Left lung (tissue), 10 donors: ENCODE data around the gene RGS8. TPM values are rescaled to one million over a fixed set of nuclear protein-coding genes. Genes with fewer than 3 reads are reported as not detected.
"Not testable (repeated sequence)": the region's sequence is repeated elsewhere in the genome, so short reads cannot be mapped to it uniquely, and the experiment has no call there.

Experiments used
- ATAC-seq: fragments of 200-7000 bp; cut with Tn5 transposase; one replicate; pipeline ENCODE4 v1.9.1; 2020; ENCODE audit warnings: moderate library complexity
- DNase-seq, 4 donors: peaks; one replicate each; pipeline ENCODE4 v3.0.0-alpha.2; 2013 to 2020
- H3K27ac ChIP-seq, 2 donors: fragments of 200-600 bp; sonication (generic) in 1 of 2; one replicate each; pipeline versions ENCODE4 v1.5.0 to v1.8.0; 2020 to 2021
- H3K27me3 ChIP-seq, 2 donors: fragments of 200-600 bp; sonication (generic) in 1 of 2; one replicate each; pipeline versions ENCODE4 v1.5.0 to v1.8.0; 2020 to 2021
- H3K36me3 ChIP-seq, 2 donors: fragments of 200-600 bp; sonication (generic) in 1 of 2; one replicate each; pipeline versions ENCODE4 v1.5.0 to v1.8.0; 2020 to 2021
- H3K4me1 ChIP-seq, 2 donors: fragments of 200-600 bp; one replicate each; pipeline ENCODE4 v1.8.0; 2021
- H3K4me3 ChIP-seq, 2 donors: fragments of 200-600 bp; sonication (generic) in 1 of 2; one replicate each; pipeline versions ENCODE4 v1.5.0 to v1.8.0; 2020 to 2021; ENCODE audit warnings: mild to moderate bottlenecking in 1 of 2
- H3K9me3 ChIP-seq, 2 donors: fragments of 200-600 bp; sonication (generic) in 1 of 2; one replicate each; pipeline versions ENCODE4 v1.5.0 to v1.8.0; 2020 to 2021
- CTCF ChIP-seq, 2 donors: fragments of 200-600 bp; sonication (generic) in 1 of 2; IDR thresholded peaks; one replicate each; pipeline versions ENCODE4 v1.5.0 to v1.8.0; 2021; ENCODE audit warnings: antibody characterized with exemption in 2 of 2
- intact Hi-C, 2 donors: fragments of 100-400 bp; cut with DNase I; formaldehyde crosslinking; loops; one replicate each; pipeline versions ENCODE4 v1.11.2 to v1.14.2; 2022
- polyA plus RNA-seq, 6 donors: library from polyadenylated mRNA; unstranded; fragments of 120-200 nt; gene quantifications; one replicate each; pipeline ENCODE4 v1.2.1, GENCODE V29; 2013; ENCODE audit not compliant: insufficient read length in 6 of 6
- total RNA-seq, 2 donors: library from RNA; stranded (reverse); fragmentation: NEBNext Ultra II Directional; extraction: Animal tissue kit (Norgen Biotek cat#: 25700); gene quantifications; one replicate each; pipeline ENCODE4 v1.2.1, GENCODE V29; 2021
- donor health status: DM: no; HTN: yes; CAD: no.
- donor health status: DM: no; HTN: no; CAD: no.

The RGS8 gene
- total and polyA plus RNA-seq, 8 donors: 0.05 TPM; not detected in 7

- H3K4me1 ChIP-seq: no peaks in the 10 kb centered on the region
- no peak for TF ChIP-seq CTCF (IDR thresholded peaks at IDR 0.05)
Measured at GRCh38 chr1:182703539-182703938, 19.2 kb upstream of the RGS8 start.

GRCh38 chr1:182702826-182703524, 18.6 kb upstream of the RGS8 start:
- no peaks in the 10 kb centered on the region for H3K9me3 ChIP-seq
- H3K27me3 ChIP-seq: peaks cover 0 to 20% of the 10 kb centered on the region in 2 donors
- H3K27ac ChIP-seq: no peak overlapping the region
- H3K36me3 ChIP-seq: no peaks in the 10 kb centered on the region
- DNase-seq: no peak
- H3K4me3 ChIP-seq: no peak overlapping the region
- H3K4me1 ChIP-seq: no peaks in the 10 kb centered on the region
- ATAC-seq: no peak
- TF ChIP-seq CTCF (IDR thresholded peaks at IDR 0.05): no peak
- intact Hi-C loops: no loop called here

More at GRCh38 chr1:182703539-182703938, 19.2 kb upstream of the RGS8 start:
- H3K9me3 ChIP-seq: no peaks in the 10 kb centered on the region
- H3K36me3 ChIP-seq: no peaks in the 10 kb centered on the region
- DNase-seq (no peak), ATAC-seq (no peak)
- no peak overlapping the region for H3K4me3 ChIP-seq
- H3K27ac ChIP-seq: no peak overlapping the region
- intact Hi-C loops: no loop called here
- H3K27me3 ChIP-seq: peaks cover 0 to 20% of the 10 kb centered on the region in 2 donors

- H3K27me3 ChIP-seq: peaks cover 0 to 20% of the 10 kb centered on the region in 2 donors
- H3K36me3 ChIP-seq: no peaks in the 10 kb centered on the region
- ATAC-seq: no peak
- no peaks in the 10 kb centered on the region for H3K9me3 ChIP-seq
- no peak for DNase-seq
- H3K27ac ChIP-seq: no peak overlapping the region
- no peak for TF ChIP-seq CTCF (IDR thresholded peaks at IDR 0.05)
- H3K4me3 ChIP-seq: no peak overlapping the region
- H3K4me1 ChIP-seq: no peaks in the 10 kb centered on the region
- intact Hi-C loops: no loop called here
Measured at GRCh38 chr1:182700351-182700709, 15.9 kb upstream of the RGS8 start.

GRCh38 chr1:182699393-182700350, 15.3 kb upstream of the RGS8 start:
- H3K27ac ChIP-seq: no peak overlapping the region
- ATAC-seq (no peak), DNase-seq (peak in 1 of 4 donors; percentile 21)
- intact Hi-C loops: no loop called here
- no peak for TF ChIP-seq CTCF (IDR thresholded peaks at IDR 0.05)
- no peak overlapping the region for H3K4me3 ChIP-seq
- H3K4me1 ChIP-seq: no peaks in the 10 kb centered on the region
- no peaks in the 10 kb centered on the region for H3K9me3 ChIP-seq
- H3K27me3 ChIP-seq: peaks cover 0 to 20% of the 10 kb centered on the region in 2 donors
- no peaks in the 10 kb centered on the region for H3K36me3 ChIP-seq

GRCh38 chr1:182698971-182699370, 14.6 kb upstream of the RGS8 start:
- peaks cover 0 to 20% of the 10 kb centered on the region in 2 donors for H3K27me3 ChIP-seq
- DNase-seq: no peak
- no peak overlapping the region for H3K27ac ChIP-seq
- intact Hi-C loops: no loop called here
- no peak for TF ChIP-seq CTCF (IDR thresholded peaks at IDR 0.05)
- no peaks in the 10 kb centered on the region for H3K36me3 ChIP-seq
- ATAC-seq: no peak
- H3K4me3 ChIP-seq: no peak overlapping the region
- no peaks in the 10 kb centered on the region for H3K4me1 ChIP-seq
- H3K9me3 ChIP-seq: no peaks in the 10 kb centered on the region

- H3K27ac ChIP-seq, H3K4me3 ChIP-seq, DNase-seq, intact Hi-C loops, H3K27me3 ChIP-seq, H3K4me1 ChIP-seq, H3K36me3 ChIP-seq, H3K9me3 ChIP-seq, ATAC-seq: not testable (repeated sequence)
Measured at GRCh38 chr1:182693139-182693538, 8.8 kb upstream of the RGS8 start.
